Keratinocyte (primary cell): ENCODE results near the gene MRPS5.

ENCODE experiments used
- EZH2 ChIP-seq: IDR thresholded peaks from one replicate; pipeline ENCODE4 v1.6.1; 2012; ENCODE audit warnings: inconsistent platforms, mild to moderate bottlenecking, low read length, moderate library complexity
- TF ChIP-seq, protein P1 (sequence below), 3 experiments: IDR thresholded peaks in 1 of 3; conservative IDR thresholded peaks in 1 of 3; optimal IDR thresholded peaks in 1 of 3; 2 replicates in 2 of 3; 3 replicates in 1 of 3; pipeline versions ENCODE3 to v1.5.1; 2011; ENCODE audit warnings: low read length in 3 of 3, mild to moderate bottlenecking in 3 of 3, moderate library complexity in 2 of 3, control low read depth in 1 of 3, inconsistent platforms in 1 of 3; ENCODE audit not compliant: insufficient read depth in 2 of 3; ENCODE audit errors: extremely low read depth in 1 of 3

DNA sequence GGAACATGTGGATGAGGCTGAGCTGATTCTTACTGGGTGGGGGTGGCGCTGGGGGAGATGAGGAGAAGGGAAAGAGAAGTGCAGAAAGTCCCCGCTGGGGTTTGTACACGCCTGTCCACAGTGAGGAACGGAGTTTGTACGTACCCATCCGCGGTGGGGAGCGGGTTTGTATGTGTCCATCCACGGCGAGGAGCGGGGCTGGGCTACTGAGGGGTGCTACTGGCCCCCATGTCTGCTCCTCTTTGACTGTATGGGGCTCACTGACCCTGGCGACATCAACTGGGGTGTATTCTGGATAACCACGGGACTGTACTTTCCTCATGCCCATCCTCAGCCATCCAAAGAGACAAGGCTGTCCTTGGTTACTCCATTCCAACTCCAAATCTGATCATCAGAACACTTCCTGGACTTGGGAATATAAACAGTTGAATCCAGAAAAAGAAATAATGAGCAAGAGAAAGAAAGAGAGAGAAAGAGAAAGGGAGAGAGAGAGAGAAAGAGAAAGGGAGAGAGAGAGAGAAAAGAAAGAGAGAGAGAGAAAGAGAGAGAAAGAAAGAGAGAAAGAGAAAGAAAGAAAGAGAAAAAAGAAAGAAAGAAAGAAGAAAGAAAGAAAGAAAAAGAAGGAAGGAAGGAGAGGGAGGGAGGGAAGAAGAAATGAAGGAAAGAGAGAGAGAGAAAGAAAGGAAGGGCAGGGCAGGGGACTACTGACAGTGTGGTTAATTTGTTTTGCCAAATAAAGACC lies 75.1 kb downstream of the MRPS5 start:
- TF ChIP-seq, protein P1, sequence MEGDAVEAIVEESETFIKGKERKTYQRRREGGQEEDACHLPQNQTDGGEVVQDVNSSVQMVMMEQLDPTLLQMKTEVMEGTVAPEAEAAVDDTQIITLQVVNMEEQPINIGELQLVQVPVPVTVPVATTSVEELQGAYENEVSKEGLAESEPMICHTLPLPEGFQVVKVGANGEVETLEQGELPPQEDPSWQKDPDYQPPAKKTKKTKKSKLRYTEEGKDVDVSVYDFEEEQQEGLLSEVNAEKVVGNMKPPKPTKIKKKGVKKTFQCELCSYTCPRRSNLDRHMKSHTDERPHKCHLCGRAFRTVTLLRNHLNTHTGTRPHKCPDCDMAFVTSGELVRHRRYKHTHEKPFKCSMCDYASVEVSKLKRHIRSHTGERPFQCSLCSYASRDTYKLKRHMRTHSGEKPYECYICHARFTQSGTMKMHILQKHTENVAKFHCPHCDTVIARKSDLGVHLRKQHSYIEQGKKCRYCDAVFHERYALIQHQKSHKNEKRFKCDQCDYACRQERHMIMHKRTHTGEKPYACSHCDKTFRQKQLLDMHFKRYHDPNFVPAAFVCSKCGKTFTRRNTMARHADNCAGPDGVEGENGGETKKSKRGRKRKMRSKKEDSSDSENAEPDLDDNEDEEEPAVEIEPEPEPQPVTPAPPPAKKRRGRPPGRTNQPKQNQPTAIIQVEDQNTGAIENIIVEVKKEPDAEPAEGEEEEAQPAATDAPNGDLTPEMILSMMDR (optimal IDR thresholded peaks at IDR 0.05 in 1 of 3, IDR thresholded peaks at IDR 0.05 in 1 of 3, conservative IDR thresholded peaks at IDR 0.05 in 1 of 3; ENCODE audit: extremely low read depth in 1 of 3, insufficient read depth in 2 of 3, low read length in 3 of 3): no peak
- no peak for TF ChIP-seq EZH2
